H1 (cell line): Measurements from ENCODE around the gene HECTD4. TPM values are rescaled to one million over a fixed set of nuclear protein-coding genes. Genes with fewer than 3 reads are reported as not detected.

Source experiments
- CTCF ChIA-PET: fragments of 300-600 bp; sonication (Branson Sonifier 250); formaldehyde crosslinking; loops from one replicate; lab custom pipeline; 2021; ENCODE audit not compliant: partially characterized antibody; lab: Charles Lee
- POLR2A ChIA-PET: fragments of 300-600 bp; sonication (Branson Sonifier 250); formaldehyde crosslinking; loops from one replicate; lab custom pipeline; 2021; ENCODE audit warnings: inconsistent platforms; ENCODE audit not compliant: partially characterized antibody; lab: Charles Lee
- DNase-seq, 2 experiments: peaks; one replicate each; pipeline versions ENCODE4 v3.0.0 to v3.0.0-alpha.2; 2010 to 2022; ENCODE audit warnings: low spot score in 2 of 2, low read depth in 1 of 2, mixed read lengths in 1 of 2
- FAIRE-seq: peaks from 2 replicates; lab custom pipeline; 2011; peaks lifted over from hg19 to GRCh38; lab: Jason Lieb, UNC
- H2AFZ ChIP-seq: 2 replicates; pipeline ENCODE4 v1.8.1; 2012; ENCODE audit warnings: low read length, inconsistent platforms
- H2AK5ac ChIP-seq: 2 replicates; pipeline ENCODE4 v1.6.1; 2013; ENCODE audit warnings: low read depth, low read length
- H2BK120ac ChIP-seq: replicated peaks from 2 replicates; pipeline ENCODE3; 2013; ENCODE audit warnings: low read depth, low read length, inconsistent platforms
- H2BK12ac ChIP-seq: 2 replicates; pipeline ENCODE4 v1.6.1; 2013; ENCODE audit warnings: low read depth, low read length
- H2BK15ac ChIP-seq: 2 replicates; pipeline ENCODE4 v1.6.1; 2013; ENCODE audit warnings: low read length
- H2BK20ac ChIP-seq: 2 replicates; pipeline ENCODE4 v1.6.1; 2013; ENCODE audit warnings: low read length
- H2BK5ac ChIP-seq: 2 replicates; pipeline ENCODE4 v1.6.1; 2013; ENCODE audit warnings: low read depth, low read length
- H3K14ac ChIP-seq: 2 replicates; pipeline ENCODE4 v1.6.1; 2013; ENCODE audit warnings: inconsistent platforms; ENCODE audit not compliant: insufficient read length
- H3K18ac ChIP-seq: 2 replicates; pipeline ENCODE4 v1.6.1; 2013; ENCODE audit warnings: low read length; ENCODE audit errors: extremely low read depth
- H3K23ac ChIP-seq: 2 replicates; pipeline ENCODE4 v1.6.1; 2013; ENCODE audit warnings: inconsistent platforms; ENCODE audit not compliant: insufficient read length
- H3K23me2 ChIP-seq: 2 replicates; pipeline ENCODE4 v1.6.1; 2013; ENCODE audit warnings: low read depth, low read length
- H3K27ac ChIP-seq: 2 replicates; pipeline ENCODE4 v1.6.1; 2011; ENCODE audit warnings: low read depth, low read length, inconsistent platforms
- H3K27me3 ChIP-seq, 4 experiments: replicated peaks in 1 of 4; 1 replicate in 1 of 4; 2 replicates in 3 of 4; pipeline versions ENCODE4 v1.6.1 to v1.8.1; 2011 to 2013; ENCODE audit warnings: low read length in 3 of 4, mild to moderate bottlenecking in 3 of 4, inconsistent platforms in 2 of 4, mixed read lengths in 2 of 4, moderate library complexity in 1 of 4; ENCODE audit not compliant: control insufficient read depth in 3 of 4, insufficient read depth in 3 of 4; ENCODE audit errors: extremely low read depth in 1 of 4
- H3K36me3 ChIP-seq, 4 experiments: 2 replicates each; pipeline versions ENCODE4 v1.6.1 to v1.8.1; 2011 to 2013; ENCODE audit warnings: mild to moderate bottlenecking in 4 of 4, low read length in 3 of 4, moderate library complexity in 2 of 4, control low read depth in 1 of 4, inconsistent platforms in 1 of 4; ENCODE audit not compliant: insufficient read depth in 4 of 4, control insufficient read depth in 2 of 4
- H3K4ac ChIP-seq: replicated peaks from 2 replicates; pipeline ENCODE3; 2013; ENCODE audit warnings: low read length, low read depth, mixed read lengths, inconsistent platforms; ENCODE audit not compliant: insufficient read length
- H3K4me1 ChIP-seq, 4 experiments: replicated peaks in 1 of 4; 1 replicate in 1 of 4; 2 replicates in 3 of 4; pipeline versions ENCODE4 v1.6.1 to v1.8.1; 2011 to 2013; ENCODE audit warnings: low read length in 3 of 4, inconsistent platforms in 2 of 4, mixed read lengths in 1 of 4; ENCODE audit not compliant: insufficient read depth in 4 of 4, control insufficient read depth in 3 of 4
- H3K4me2 ChIP-seq, 2 experiments: 2 replicates each; pipeline versions ENCODE4 v1.6.1 to v1.8.1; 2011 to 2013; ENCODE audit warnings: low read depth in 2 of 2, low read length in 2 of 2, control low read depth in 1 of 2, inconsistent platforms in 1 of 2, mild to moderate bottlenecking in 1 of 2; ENCODE audit not compliant: insufficient read depth in 1 of 2
- H3K4me3 ChIP-seq, 4 experiments: fragments of 200-600, 300-600 bp in 1 of 4; sonication (generic), shearing (Covaris generic), sonication (Bioruptor Twin) in 1 of 4; 2 replicates each; pipeline versions ENCODE4 v1.5.1 to v1.8.1; 2011 to 2016; ENCODE audit warnings: low read length in 4 of 4, low read depth in 3 of 4, control low read depth in 2 of 4, inconsistent platforms in 2 of 4, mild to moderate bottlenecking in 2 of 4, mixed read lengths in 1 of 4, moderate library complexity in 1 of 4; ENCODE audit not compliant: insufficient read depth in 2 of 4; ENCODE audit errors: extremely low read depth in 1 of 4
- H3K56ac ChIP-seq: replicated peaks from 2 replicates; pipeline ENCODE3; 2013; ENCODE audit warnings: low read depth, mild to moderate bottlenecking, mixed read lengths, low read length, inconsistent platforms; ENCODE audit not compliant: insufficient read length
- H3K79me1 ChIP-seq: 2 replicates; pipeline ENCODE4 v1.6.1; 2013; ENCODE audit warnings: low read depth, low read length, control low read depth
- H3K79me2 ChIP-seq, 2 experiments: 2 replicates each; pipeline versions ENCODE4 v1.6.1 to v1.8.1; 2012 to 2013; ENCODE audit warnings: low read length in 2 of 2, mild to moderate bottlenecking in 2 of 2, inconsistent platforms in 1 of 2; ENCODE audit not compliant: insufficient read depth in 2 of 2, control insufficient read depth in 1 of 2
- H3K9ac ChIP-seq, 4 experiments: replicated peaks in 1 of 4; 1 replicate in 1 of 4; 2 replicates in 3 of 4; pipeline versions ENCODE4 v1.6.1 to v1.8.1; 2011 to 2013; ENCODE audit warnings: low read depth in 3 of 4, low read length in 3 of 4, control low read depth in 2 of 4, mild to moderate bottlenecking in 2 of 4, moderate library complexity in 2 of 4, inconsistent platforms in 1 of 4; ENCODE audit errors: extremely low read depth in 1 of 4
- H3K9me3 ChIP-seq, 2 experiments: 2 replicates each; pipeline versions ENCODE4 v1.6.1 to v1.8.1; 2012 to 2013; ENCODE audit warnings: mild to moderate bottlenecking in 2 of 2, moderate library complexity in 2 of 2, control low read depth in 1 of 2, inconsistent platforms in 1 of 2, low read depth in 1 of 2, low read length in 1 of 2, mixed read lengths in 1 of 2; ENCODE audit not compliant: insufficient read depth in 2 of 2
- H4K20me1 ChIP-seq, 2 experiments: replicated peaks in 1 of 2; 2 replicates each; pipeline versions ENCODE3 to v1.8.1; 2011 to 2013; ENCODE audit warnings: inconsistent platforms in 2 of 2, low read length in 2 of 2, mild to moderate bottlenecking in 1 of 2; ENCODE audit not compliant: insufficient read depth in 2 of 2, control insufficient read depth in 1 of 2
- H4K5ac ChIP-seq: 2 replicates; pipeline ENCODE4 v1.6.1; 2013; ENCODE audit warnings: low read length, low read depth, mixed read lengths, inconsistent platforms; ENCODE audit not compliant: insufficient read length
- H4K8ac ChIP-seq: 2 replicates; pipeline ENCODE4 v1.8.0; 2013; ENCODE audit warnings: mild to moderate bottlenecking, moderate library complexity, low read length, inconsistent platforms; ENCODE audit not compliant: insufficient read depth; ENCODE audit errors: extremely low read depth
- H4K91ac ChIP-seq: replicated peaks from 2 replicates; pipeline ENCODE3; 2013; ENCODE audit warnings: low read length, mixed read lengths, inconsistent platforms; ENCODE audit not compliant: insufficient read length
- BRCA1 ChIP-seq: IDR thresholded peaks from 2 replicates; pipeline ENCODE4 v1.6.1; 2012; ENCODE audit warnings: low read depth, low read length, improper control_type of control experiment
- CEBPB ChIP-seq: IDR thresholded peaks from 2 replicates; pipeline ENCODE4 v1.6.1; 2012; ENCODE audit warnings: low read depth, low read length
- CTBP2 ChIP-seq: IDR thresholded peaks from 2 replicates; pipeline ENCODE4 v1.7.0; 2011; ENCODE audit warnings: borderline replicate concordance, mild to moderate bottlenecking, moderate library complexity, mixed read lengths, low read length; ENCODE audit not compliant: insufficient read depth, insufficient read length
- EP300 ChIP-seq, 2 experiments: IDR thresholded peaks; 1 replicate in 1 of 2; 2 replicates in 1 of 2; pipeline ENCODE4 v1.6.1; 2011 to 2012; ENCODE audit warnings: low read depth in 2 of 2, low read length in 2 of 2, mild to moderate bottlenecking in 2 of 2, borderline replicate concordance in 1 of 2, inconsistent platforms in 1 of 2, moderate library complexity in 1 of 2
- GTF2F1 ChIP-seq: IDR thresholded peaks from 2 replicates; pipeline ENCODE4 v1.6.1; 2012; ENCODE audit warnings: low read depth, low read length, improper control_type of control experiment, borderline replicate concordance
- HDAC2 ChIP-seq, 2 experiments: fragments of 300-600 bp in 1 of 2; sonication (generic) in 1 of 2; IDR thresholded peaks; 2 replicates each; pipeline ENCODE4 v1.6.1; 2011 to 2012; ENCODE audit warnings: low read depth in 2 of 2, low read length in 2 of 2, mild to moderate bottlenecking in 2 of 2, moderate library complexity in 2 of 2, borderline replicate concordance in 1 of 2, inconsistent platforms in 1 of 2
- HDAC6 ChIP-seq: IDR thresholded peaks from one replicate; pipeline ENCODE4 v1.7.1; 2012; ENCODE audit warnings: low read depth, mild to moderate bottlenecking, inconsistent platforms, low read length, moderate library complexity
- JUN ChIP-seq: IDR thresholded peaks from 2 replicates; pipeline ENCODE4 v1.6.1; 2011; ENCODE audit warnings: low read depth, mild to moderate bottlenecking, improper control_type of control experiment, low read length
- NANOG ChIP-seq: IDR thresholded peaks from 2 replicates; pipeline ENCODE4 v1.6.1; 2011; ENCODE audit warnings: low read length, low read depth, mild to moderate bottlenecking, inconsistent platforms; ENCODE audit not compliant: insufficient read depth, poor library complexity, severe bottlenecking
- RAD21 ChIP-seq, 2 experiments: IDR thresholded peaks in 1 of 2; conservative IDR thresholded peaks in 1 of 2; 2 replicates each; pipeline ENCODE4 v1.6.1; 2011; ENCODE audit warnings: low read depth in 2 of 2, low read length in 2 of 2, improper control_type of control experiment in 1 of 2, inconsistent platforms in 1 of 2, mild to moderate bottlenecking in 1 of 2, moderate library complexity in 1 of 2
- SIX5 ChIP-seq: IDR thresholded peaks from 2 replicates; pipeline ENCODE4 v1.6.1; 2011; ENCODE audit warnings: mild to moderate bottlenecking, low read depth, low read length
- SP2 ChIP-seq: IDR thresholded peaks from 2 replicates; pipeline ENCODE4 v1.6.1; 2012; ENCODE audit warnings: mild to moderate bottlenecking, low read length, inconsistent platforms
- TAF7 ChIP-seq: optimal IDR thresholded peaks from 2 replicates; pipeline ENCODE3; 2011; ENCODE audit warnings: low read depth, mild to moderate bottlenecking, inconsistent platforms, low read length, moderate library complexity, borderline replicate concordance
- WGBS, 2 experiments: shearing (Covaris generic) in 1 of 2; methylation state at CpG; one replicate each; pipeline versions ENCODE4 v1.1.6 to v1.1.7; 2013 to 2015; ENCODE audit warnings: low lambda C conversion rate in 2 of 2, mixed read lengths in 2 of 2, inconsistent platforms in 1 of 2, low coverage in 1 of 2, missing lambda C conversion rate in 1 of 2; ENCODE audit not compliant: insufficient replicate concordance in 2 of 2, insufficient coverage in 1 of 2, insufficient read length in 1 of 2; ENCODE audit errors: extremely low coverage in 1 of 2, missing lambda C conversion rate in 1 of 2; 5-methylcytosine and 5-hydroxymethylcytosine counted together
- polyA plus RNA-seq, 7 experiments: library from polyadenylated mRNA; depleted of rRNA in 3 of 7; stranded (reverse) in 5 of 7; unstranded in 2 of 7; fragments of >200 nt in 5 of 7; fragments of 200-250 nt in 2 of 7; gene quantifications; 1 replicate in 5 of 7; 2 replicates in 1 of 7; 4 replicates in 1 of 7; pipeline versions ENCODE4 v1.2.1 to v1.2.3, GENCODE V29; 2011 to 2013; ENCODE audit warnings: missing spikeins in 2 of 7, mixed read lengths in 2 of 7
- total RNA-seq: library from RNA; stranded (reverse); fragmentation: NEBNext Ultra II Directional; extraction: Animal tissue kit (Norgen Biotek cat#: 25700); gene quantifications from 2 replicates; pipeline ENCODE4 v1.2.1, GENCODE V29; 2021

Gene HECTD4
- total and polyA plus RNA-seq, 2 of the 8 experiments (the other 6 are each of a cell fraction or from before 2014, with no cell fraction given) = 6.5 to 33.7 TPM

DNA sequence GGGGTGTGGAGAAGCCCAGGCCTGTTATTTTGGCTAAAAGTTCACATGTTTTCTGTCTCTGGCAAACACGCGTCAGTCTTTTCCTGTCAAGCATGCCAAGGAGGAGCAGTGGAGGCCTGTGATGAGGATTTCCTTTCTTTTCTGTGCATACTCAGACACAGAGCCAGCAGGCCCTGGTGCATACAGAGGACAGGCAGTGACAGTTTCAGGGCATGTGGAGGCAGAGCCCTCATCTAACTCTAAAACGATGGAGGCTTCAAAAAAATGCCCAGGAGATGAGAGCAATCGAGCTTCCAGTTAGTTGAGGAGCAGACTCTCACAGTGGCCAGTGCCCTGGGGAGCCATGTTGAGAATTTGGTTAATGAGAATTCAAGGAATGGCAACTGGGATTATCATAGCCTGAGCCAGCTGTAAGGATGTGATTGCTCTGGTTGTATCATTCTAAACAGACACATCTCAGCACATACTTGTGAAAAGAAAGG lies 190.3 kb downstream of the HECTD4 start:
- Histone ChIP-seq H3K4me3 (no peak overlapping the region), H3K36me3 (peaks cover 6 to 31% (median 11%) of the 10 kb centered on the region in 4 experiments; a peak in 6 of 8 replicates), H3K27me3 (no peaks in the 10 kb centered on the region), H2BK20ac (no peak overlapping the region), H3K4me2 (no peak overlapping the region), H3K23ac (no peak overlapping the region), H2BK12ac (no peak overlapping the region), H2AFZ (no peak overlapping the region), H4K20me1 (no peaks in the 10 kb centered on the region), H2BK120ac (no peak overlapping the region), H3K56ac (no peak overlapping the region), H3K4me1 (no peaks in the 10 kb centered on the region), H4K5ac (no peak overlapping the region), H3K23me2 (no peaks in the 10 kb centered on the region), H2BK5ac (no peak overlapping the region), H3K18ac (no peak overlapping the region), H2BK15ac (no peak overlapping the region), H3K14ac (no peak overlapping the region), H4K8ac (no peak overlapping the region), H3K4ac (no peak overlapping the region), H3K9ac (no peak overlapping the region), H3K9me3 (no peaks in the 10 kb centered on the region), H3K79me1 (no peaks in the 10 kb centered on the region), H3K27ac (no peak overlapping the region), H4K91ac (no peak overlapping the region), H3K79me2 (no peaks in the 10 kb centered on the region), H2AK5ac (no peak overlapping the region)
- POLR2A ChIA-PET = interaction anchor here (1.4 kb wide), 1 partner anchor 213 kb away, joined by 3 read pairs; no protein-coding TSS in a partner anchor
- CTCF ChIA-PET = interaction anchor here (0.6 to 5.9 kb wide), 4 partner anchors 11 to 351 kb away, joined by 3 to 22 read pairs (median 4); no protein-coding TSS in a partner anchor
- 86% methylated on average over 2 of the region's 4 CpGs; no CpG with 5 or more reads in 1 of the 2 experiments for WGBS, 2 experiments
- no peak for DNase-seq
- no peak for FAIRE-seq
- TF ChIP-seq HDAC6 = no peak
- TF ChIP-seq RAD21 (IDR thresholded peaks at IDR 0.05 in 1 of 2, conservative IDR thresholded peaks at IDR 0.05 in 1 of 2; ENCODE audit: low read depth in 2 of 2, low read length in 2 of 2) = no peak
- no peak for TF ChIP-seq SIX5
- no peak for TF ChIP-seq BRCA1
- no peak for TF ChIP-seq CTBP2
- TF ChIP-seq CEBPB = no peak
- no peak for TF ChIP-seq HDAC2 (IDR thresholded peaks at IDR 0.05; ENCODE audit: borderline replicate concordance in 1 of 2, low read depth in 2 of 2, low read length in 2 of 2)
- TF ChIP-seq JUN = no peak
- no peak for TF ChIP-seq TAF7
- TF ChIP-seq SP2 = no peak
- no peak for TF ChIP-seq GTF2F1
- TF ChIP-seq EP300 (IDR thresholded peaks at IDR 0.05; ENCODE audit: borderline replicate concordance in 1 of 2, low read depth in 2 of 2, low read length in 2 of 2) = no peak
- TF ChIP-seq NANOG = no peak
